ENCODE measurements around the gene TCEAL3. TPM values are rescaled to one million over a fixed set of nuclear protein-coding genes. Genes with fewer than 3 reads are reported as not detected.
"Not testable (repeated sequence)": the region's sequence is repeated elsewhere in the genome, so short reads cannot be mapped to it uniquely, and the experiment has no call there.

TCEAL3 gene
- total RNA-seq, 2 experiments from 2014 or later: 0.19 to 4.0 TPM

GRCh38 chrX:103651151-103651773 is 43.5 kb downstream of the TCEAL3 start:
- H3K9me2 ChIP-seq (ENCODE audit: insufficient read depth, low read length): no peaks in the 10 kb centered on the region; the same call in 1 of the 2 replicates
- H3K4me2 ChIP-seq (ENCODE audit: low read length): no peak overlapping the region
- no peak for TF ChIP-seq EZH2phosphoT487 (IDR thresholded peaks at IDR 0.05; ENCODE audit: borderline replicate concordance, low read depth, low read length)
- no peak for TF ChIP-seq CTCF (conservative IDR thresholded peaks at IDR 0.05; ENCODE audit: low read length)
- H3K36me3 ChIP-seq (ENCODE audit: insufficient read depth, low read length): no peaks in the 10 kb centered on the region
- no peak for DNase-seq (ENCODE audit: low spot score)
- ChIA-PET POLR2A (interaction anchor here (0.6 kb wide), 1 partner anchor 145 kb away, joined by 3 read pairs; no protein-coding TSS in a partner anchor), CTCF (ENCODE audit: unreplicated experiment) (no interaction called here)
- intact Hi-C loops (cut with micrococcal nuclease; ENCODE audit: unreplicated experiment): no loop called here
- H3K9me3 ChIP-seq (ENCODE audit: low read length): no peaks in the 10 kb centered on the region
- H3K4me1 ChIP-seq (ENCODE audit: insufficient read depth, low read length, poor library complexity, severe bottlenecking): no peaks in the 10 kb centered on the region
- no TSS peak for BruUV-seq (replicated peaks)
- H4K20me1 ChIP-seq (ENCODE audit: insufficient read depth, low read length): no peaks in the 10 kb centered on the region
- H3K4me3 ChIP-seq (ENCODE audit: low read depth, low read length, poor library complexity, severe bottlenecking): no peak overlapping the region
- H3K79me2 ChIP-seq (ENCODE audit: insufficient read depth, low read depth, low read length): no peaks in the 10 kb centered on the region
- no peak overlapping the region for H3K27ac ChIP-seq (ENCODE audit: low read depth, low read length, poor library complexity, severe bottlenecking)
- H2AFZ ChIP-seq (ENCODE audit: low read length): no peak overlapping the region

GRCh38 chrX:103655230-103656000 is 47.7 kb downstream of the TCEAL3 start:
- BruUV-seq (replicated peaks); H3K9me2 ChIP-seq (ENCODE audit: insufficient read depth, low read length); intact Hi-C loops (cut with micrococcal nuclease; ENCODE audit: unreplicated experiment); H4K20me1 ChIP-seq (ENCODE audit: insufficient read depth, low read length); H3K4me1 ChIP-seq (ENCODE audit: insufficient read depth, low read length, poor library complexity, severe bottlenecking); H3K4me2 ChIP-seq (ENCODE audit: low read length); H3K4me3 ChIP-seq (ENCODE audit: low read depth, low read length, poor library complexity, severe bottlenecking); POLR2A ChIA-PET; DNase-seq (ENCODE audit: low spot score); H3K79me2 ChIP-seq (ENCODE audit: insufficient read depth, low read depth, low read length); H3K9me3 ChIP-seq (ENCODE audit: low read length); CTCF ChIA-PET (ENCODE audit: unreplicated experiment); H3K36me3 ChIP-seq (ENCODE audit: insufficient read depth, low read length); H2AFZ ChIP-seq (ENCODE audit: low read length); H3K27ac ChIP-seq (ENCODE audit: low read depth, low read length, poor library complexity, severe bottlenecking): not testable (repeated sequence)

- Histone ChIP-seq H3K4me2 (ENCODE audit: low read length) (no peak overlapping the region), H3K4me3 (ENCODE audit: low read depth, low read length, poor library complexity, severe bottlenecking) (no peak overlapping the region), H4K20me1 (ENCODE audit: insufficient read depth, low read length) (no peaks in the 10 kb centered on the region), H3K4me1 (ENCODE audit: insufficient read depth, low read length, poor library complexity, severe bottlenecking) (no peaks in the 10 kb centered on the region), H3K9me3 (ENCODE audit: low read length) (no peaks in the 10 kb centered on the region), H3K79me2 (ENCODE audit: insufficient read depth, low read depth, low read length) (no peaks in the 10 kb centered on the region), H2AFZ (ENCODE audit: low read length) (no peak overlapping the region), H3K9me2 (ENCODE audit: insufficient read depth, low read length) (no peaks in the 10 kb centered on the region), H3K36me3 (ENCODE audit: insufficient read depth, low read length) (no peaks in the 10 kb centered on the region), H3K27ac (ENCODE audit: low read depth, low read length, poor library complexity, severe bottlenecking) (no peak overlapping the region)
- ChIA-PET POLR2A (interaction anchor here (0.9 kb wide), 1 partner anchor 12 kb away, joined by 3 read pairs; no protein-coding TSS in a partner anchor), CTCF (ENCODE audit: unreplicated experiment) (interaction anchor here (0.5 to 0.6 kb wide), 2 partner anchors 60 to 380 kb away, joined by 3 to 4 read pairs; no protein-coding TSS in a partner anchor)
- TF ChIP-seq EZH2phosphoT487 (IDR thresholded peaks at IDR 0.05; ENCODE audit: borderline replicate concordance, low read depth, low read length) (no peak), CTCF (conservative IDR thresholded peaks at IDR 0.05; ENCODE audit: low read length) (no peak)
- intact Hi-C loops (cut with micrococcal nuclease; ENCODE audit: unreplicated experiment): no loop called here
- DNase-seq (ENCODE audit: low spot score): no peak
- BruUV-seq (replicated peaks): no TSS peak
Observed at GRCh38 chrX:103656617-103657016, 48.9 kb downstream of the TCEAL3 start.

GRCh38 chrX:103657066-103657465 is 49.3 kb downstream of the TCEAL3 start:
- H3K36me3 ChIP-seq (ENCODE audit: insufficient read depth, low read length); BruUV-seq (replicated peaks); H3K9me2 ChIP-seq (ENCODE audit: insufficient read depth, low read length); H3K27ac ChIP-seq (ENCODE audit: low read depth, low read length, poor library complexity, severe bottlenecking); CTCF ChIA-PET (ENCODE audit: unreplicated experiment); H2AFZ ChIP-seq (ENCODE audit: low read length); H3K79me2 ChIP-seq (ENCODE audit: insufficient read depth, low read depth, low read length); DNase-seq (ENCODE audit: low spot score); H3K4me3 ChIP-seq (ENCODE audit: low read depth, low read length, poor library complexity, severe bottlenecking); H4K20me1 ChIP-seq (ENCODE audit: insufficient read depth, low read length); intact Hi-C loops (cut with micrococcal nuclease; ENCODE audit: unreplicated experiment); H3K4me2 ChIP-seq (ENCODE audit: low read length); H3K4me1 ChIP-seq (ENCODE audit: insufficient read depth, low read length, poor library complexity, severe bottlenecking); H3K9me3 ChIP-seq (ENCODE audit: low read length): not testable (repeated sequence)
- POLR2A ChIA-PET: interaction anchor here (0.9 kb wide), 1 partner anchor 13 kb away, joined by 3 read pairs; no protein-coding TSS in a partner anchor
